T-helper 2 cell treated with Interferon-gamma antibody and Interleukin-4, amounts not matched to agents 100 ng/mL and 5 ng/mL, for 36 hours (primary cell): ENCODE measurements around the gene ZNF610. TPM values are rescaled to one million over a fixed set of nuclear protein-coding genes. Genes with fewer than 3 reads are reported as not detected.

ENCODE experiments used
- intact Hi-C: fragments of 100-400 bp; cut with micrococcal nuclease; formaldehyde crosslinking; loops from one replicate; pipeline ENCODE4 v1.15.1; 2023
- total RNA-seq: library from RNA; stranded (reverse); gene quantifications from 2 replicates; pipeline ENCODE4 v1.2.3, GENCODE V29; 2022

ZNF610 gene
- total RNA-seq, 1 donor from 2014 or later, result 1.0 TPM

- intact Hi-C loops, result loop anchor here (1.0 to 2.0 kb wide), 2 partner anchors 27 to 130 kb away; partner anchors contain the start of gene ZNF808
These were observed 61.5 kb downstream of the ZNF610 start, which contains the start of gene ZNF528 for GRCh38 chr19:52397310-52398080. ZNF528 (plus strand) TSS chr19:52397849; CDS start chr19:52402014, 4,165 bp downstream.

DNA sequence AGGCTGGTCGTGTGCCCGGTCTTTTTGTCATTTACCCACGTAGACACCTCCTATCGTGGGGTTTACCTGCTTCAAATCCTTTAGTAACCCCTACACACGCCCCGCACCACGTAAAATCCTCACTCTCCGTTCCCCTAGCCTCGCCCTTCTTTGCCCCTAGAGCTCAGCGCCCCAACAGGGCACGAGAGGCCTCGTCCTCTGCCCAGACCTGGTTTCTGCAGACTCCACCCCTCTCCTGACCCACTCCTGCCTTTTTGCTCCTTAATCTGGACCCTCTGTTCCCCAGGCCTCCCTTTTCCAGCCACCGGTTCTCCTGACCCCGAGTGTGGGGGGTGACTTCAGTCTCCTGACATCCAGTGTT is 62.0 kb downstream of the ZNF610 start:
- intact Hi-C loops, result no loop called here

DNA sequence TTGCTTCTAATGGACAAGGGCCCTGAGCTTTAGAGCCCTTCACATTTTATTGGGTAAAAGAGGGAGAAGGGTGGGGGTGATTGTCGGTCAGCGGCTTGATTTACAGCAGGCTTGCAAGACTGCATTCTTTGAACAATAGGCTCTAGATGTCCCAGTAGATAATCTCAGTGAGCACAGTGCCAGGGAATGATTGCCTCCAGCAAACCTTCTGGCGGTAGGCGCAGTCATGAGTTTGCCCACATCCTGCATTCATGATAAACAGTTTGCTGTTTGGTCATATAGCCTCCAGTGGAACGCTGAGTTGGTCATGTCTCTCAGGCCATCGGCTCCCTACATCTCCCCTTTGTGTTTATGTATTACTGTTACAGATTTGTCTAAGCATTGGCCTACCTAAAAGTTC is 74.2 kb downstream of the ZNF610 start:
- intact Hi-C loops, result no loop called here

DNA sequence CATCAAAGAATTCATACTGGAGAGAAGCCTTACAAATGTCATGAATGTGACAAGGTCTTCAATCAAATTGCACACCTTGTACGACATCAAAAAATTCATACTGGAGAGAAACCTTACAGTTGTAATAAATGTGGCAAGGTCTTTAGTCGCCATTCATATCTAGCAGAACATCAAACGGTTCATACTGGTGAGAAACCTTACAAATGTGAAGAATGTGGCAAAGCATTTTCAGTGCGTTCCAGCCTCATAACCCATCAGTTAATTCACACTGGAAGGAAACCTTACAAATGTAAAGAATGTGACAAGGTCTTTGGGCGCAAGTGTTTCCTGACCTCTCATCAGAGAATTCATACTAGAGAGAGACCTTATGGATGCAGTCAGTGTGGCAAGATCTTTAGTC is 79.7 kb downstream of the ZNF610 start:
- intact Hi-C loops, result no loop called here

Other genes starting within 250 kb of the ZNF610 start
- gene ZNF841, start 240.5 kb upstream of the ZNF610 start, total RNA-seq, result 22.4 and 22.9 TPM in 2 replicates
- 5.6 and 5.7 TPM in 2 replicates for gene ZNF616, start 196.3 kb upstream of the ZNF610 start, total RNA-seq
- 12.0 and 15.2 TPM in 2 replicates for gene ZNF836, start 164.6 kb upstream of the ZNF610 start, total RNA-seq
- 212 and 222 TPM in 2 replicates for gene PPP2R1A, start 146.2 kb upstream of the ZNF610 start, total RNA-seq
- 17.8 and 19.0 TPM in 2 replicates for gene ZNF766, start 66.7 kb upstream of the ZNF610 start, total RNA-seq
- gene ZNF480, start 39.1 kb upstream of the ZNF610 start, total RNA-seq, result 15.0 and 16.5 TPM in 2 replicates
- gene ZNF880, start 33.7 kb downstream of the ZNF610 start, total RNA-seq, result 7.7 and 10.7 TPM in 2 replicates
- gene ZNF528, start 61.6 kb downstream of the ZNF610 start, total RNA-seq, result 9.8 and 10.8 TPM in 2 replicates
- gene ZNF534, start 92.9 kb downstream of the ZNF610 start, total RNA-seq, result not detected in 2 replicates
- 0.20 and 0.36 TPM in 2 replicates for gene ZNF578, start 117.3 kb downstream of the ZNF610 start, total RNA-seq
- gene ZNF808, start 191.4 kb downstream of the ZNF610 start, total RNA-seq, result 27.2 and 30.3 TPM in 2 replicates
- gene ZNF701, start 234.0 kb downstream of the ZNF610 start, total RNA-seq, result 23.7 and 24.5 TPM in 2 replicates